Adrenal gland (tissue), 5 donors: Measurements from ENCODE around the gene PNMT.

Source experiments
- POLR2A ChIP-seq, 2 donors: fragments of 450-650 bp; IDR thresholded peaks; one replicate each; pipeline ENCODE4 v1.6.1; 2017; ENCODE audit warnings: antibody characterized with exemption in 2 of 2, mild to moderate bottlenecking in 2 of 2, moderate library complexity in 1 of 2
- TF ChIP-seq, protein P1 (sequence below), 6 experiments: fragments of 450-650 bp in 4 of 6; fragments of 200-600 bp in 2 of 6; sonication (generic) in 1 of 6; IDR thresholded peaks; 1 replicate in 5 of 6; 2 replicates in 1 of 6; pipeline versions ENCODE4 v1.5.1 to v1.8.0; 2016 to 2021; ENCODE audit warnings: antibody characterized with exemption in 6 of 6, mild to moderate bottlenecking in 2 of 6, moderate library complexity in 1 of 6
- donor health status: DM: no; HTN: no; CAD: no.

GRCh38 chr17:39699818-39700147 is 31.5 kb downstream of the PNMT start, which contains the start of gene ERBB2:
- TF ChIP-seq, protein P1, sequence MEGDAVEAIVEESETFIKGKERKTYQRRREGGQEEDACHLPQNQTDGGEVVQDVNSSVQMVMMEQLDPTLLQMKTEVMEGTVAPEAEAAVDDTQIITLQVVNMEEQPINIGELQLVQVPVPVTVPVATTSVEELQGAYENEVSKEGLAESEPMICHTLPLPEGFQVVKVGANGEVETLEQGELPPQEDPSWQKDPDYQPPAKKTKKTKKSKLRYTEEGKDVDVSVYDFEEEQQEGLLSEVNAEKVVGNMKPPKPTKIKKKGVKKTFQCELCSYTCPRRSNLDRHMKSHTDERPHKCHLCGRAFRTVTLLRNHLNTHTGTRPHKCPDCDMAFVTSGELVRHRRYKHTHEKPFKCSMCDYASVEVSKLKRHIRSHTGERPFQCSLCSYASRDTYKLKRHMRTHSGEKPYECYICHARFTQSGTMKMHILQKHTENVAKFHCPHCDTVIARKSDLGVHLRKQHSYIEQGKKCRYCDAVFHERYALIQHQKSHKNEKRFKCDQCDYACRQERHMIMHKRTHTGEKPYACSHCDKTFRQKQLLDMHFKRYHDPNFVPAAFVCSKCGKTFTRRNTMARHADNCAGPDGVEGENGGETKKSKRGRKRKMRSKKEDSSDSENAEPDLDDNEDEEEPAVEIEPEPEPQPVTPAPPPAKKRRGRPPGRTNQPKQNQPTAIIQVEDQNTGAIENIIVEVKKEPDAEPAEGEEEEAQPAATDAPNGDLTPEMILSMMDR (IDR thresholded peaks at IDR 0.05) = no peak
- TF ChIP-seq POLR2A (IDR thresholded peaks at IDR 0.05) = no peak
